Naive thymus-derived CD8-positive, alpha-beta T cell (primary cell): Measurements from ENCODE around the gene PTPRM. TPM values are rescaled to one million over a fixed set of nuclear protein-coding genes. Genes with fewer than 3 reads are reported as not detected.

Experiments
- ATAC-seq, 2 donors: fragments of 150-1000 bp; cut with Tn5 transposase in 1 of 2; sonication (Bioruptor Pico), chemical (Tn5 transposase) in 1 of 2; 1 replicate in 1 of 2; 2 replicates in 1 of 2; pipeline ENCODE4 v1.10.0; 2021; ENCODE audit warnings: mild to moderate bottlenecking in 2 of 2, moderate library complexity in 2 of 2
- POLR2A ChIA-PET: fragments of 350-600 bp; sonication (Branson Sonifier 250); formaldehyde crosslinking; loops from one replicate; lab custom pipeline; 2021; ENCODE audit warnings: antibody characterized with exemption; lab: Charles Lee
- DNase-seq, 10 donors: peaks; one replicate each; pipeline versions ENCODE4 v3.0.0 to v3.0.0-alpha.2; 2020 to 2022
- H3K27ac Mint-ChIP-seq, 10 donors: one replicate each; pipeline ENCODE4 v1.8.0; 2020 to 2022; ENCODE audit warnings: mild to moderate bottlenecking in 10 of 10, mixed read lengths in 10 of 10, moderate library complexity in 4 of 10, inconsistent platforms in 1 of 10
- H3K27me3 Mint-ChIP-seq, 5 donors: one replicate each; pipeline ENCODE4 v1.8.0; 2021 to 2022; ENCODE audit warnings: mixed read lengths in 5 of 5
- H3K36me3 Mint-ChIP-seq, 3 donors: one replicate each; pipeline ENCODE4 v1.8.0; 2020 to 2022; ENCODE audit warnings: mixed read lengths in 3 of 3, mild to moderate bottlenecking in 2 of 3, inconsistent platforms in 1 of 3
- H3K4me1 Mint-ChIP-seq, 4 donors: one replicate each; pipeline ENCODE4 v1.8.0; 2021 to 2022; ENCODE audit warnings: mixed read lengths in 4 of 4
- H3K4me3 Mint-ChIP-seq, 10 donors: one replicate each; pipeline ENCODE4 v1.8.0; 2020 to 2022; ENCODE audit warnings: mild to moderate bottlenecking in 10 of 10, mixed read lengths in 10 of 10, moderate library complexity in 6 of 10, inconsistent platforms in 1 of 10
- H3K9me3 Mint-ChIP-seq, 9 donors: one replicate each; pipeline ENCODE4 v1.8.0; 2020 to 2022; ENCODE audit warnings: mixed read lengths in 9 of 9, mild to moderate bottlenecking in 3 of 9, inconsistent platforms in 1 of 9, moderate library complexity in 1 of 9
- polyA plus RNA-seq, 3 donors: library from polyadenylated mRNA; unstranded; fragments of 300-500 nt; fragmentation: Illumina TruSeq; gene quantifications; one replicate each; pipeline ENCODE4 v1.2.3, GENCODE V29; 2021
- total RNA-seq, 8 experiments: library from RNA in 2 of 8; stranded (reverse) in 2 of 8; gene quantifications; one replicate each; pipeline ENCODE4 v1.2.3 and lab custom pipeline; 2021 to 2026

The PTPRM gene
- total and polyA plus RNA-seq, 5 experiments from 2014 or later, result 0.28 to 12.1 (median 0.52) TPM

GRCh38 chr18:7720395-7720794, 153.3 kb downstream of the PTPRM start:
- POLR2A ChIA-PET, result no interaction called here
- H3K27ac Mint-ChIP-seq, result no peak overlapping the region
- H3K4me3 Mint-ChIP-seq, result no peak overlapping the region
- ATAC-seq, result no peak
- no peaks in the 10 kb centered on the region for H3K36me3 Mint-ChIP-seq
- no peaks in the 10 kb centered on the region for H3K27me3 Mint-ChIP-seq
- no peak for DNase-seq
- peaks cover 0 to 9% (median 3%) of the 10 kb centered on the region in 9 donors for H3K9me3 Mint-ChIP-seq
- no peaks in the 10 kb centered on the region for H3K4me1 Mint-ChIP-seq

DNA sequence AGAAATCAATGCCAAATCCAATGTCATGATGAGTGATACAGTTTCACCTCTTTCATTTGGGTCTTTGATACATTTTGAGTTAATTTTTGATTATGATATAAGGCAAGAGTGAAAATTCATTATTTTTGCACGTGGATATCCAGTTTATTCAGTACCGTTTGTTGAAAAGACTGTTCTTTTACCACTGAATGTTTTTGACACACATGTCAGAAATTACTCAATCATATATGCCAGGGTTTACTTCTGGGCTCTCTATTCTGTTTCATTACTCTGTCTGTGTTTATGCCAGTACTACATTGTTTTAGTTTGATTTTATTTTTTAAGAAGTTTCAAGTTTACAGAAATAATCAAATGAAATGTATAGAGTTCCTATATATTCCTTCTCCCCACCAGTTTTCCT, 154.4 kb downstream of the PTPRM start:
- POLR2A ChIA-PET, result no interaction called here
- no peak for ATAC-seq
- Mint-ChIP-seq H3K4me1 (no peaks in the 10 kb centered on the region), H3K4me3 (no peak overlapping the region), H3K27me3 (no peaks in the 10 kb centered on the region), H3K9me3 (peaks cover 0 to 9% (median 3%) of the 10 kb centered on the region in 9 donors), H3K36me3 (no peaks in the 10 kb centered on the region), H3K27ac (no peak overlapping the region)
- DNase-seq, result no peak

GRCh38 chr18:7722955-7723354, 155.8 kb downstream of the PTPRM start:
- no peak for DNase-seq
- H3K4me1 Mint-ChIP-seq, result no peaks in the 10 kb centered on the region
- H3K27ac Mint-ChIP-seq, result no peak overlapping the region
- ATAC-seq, result no peak
- H3K4me3 Mint-ChIP-seq, result no peak overlapping the region
- H3K36me3 Mint-ChIP-seq, result no peaks in the 10 kb centered on the region
- POLR2A ChIA-PET, result no interaction called here
- peaks cover 0 to 9% (median 3%) of the 10 kb centered on the region in 9 donors for H3K9me3 Mint-ChIP-seq
- no peaks in the 10 kb centered on the region for H3K27me3 Mint-ChIP-seq

GRCh38 chr18:7723558-7723957, 156.4 kb downstream of the PTPRM start:
- Mint-ChIP-seq H3K27me3 (no peaks in the 10 kb centered on the region), H3K4me1 (no peaks in the 10 kb centered on the region), H3K27ac (no peak overlapping the region), H3K9me3 (peaks cover 0 to 9% (median 0%) of the 10 kb centered on the region in 9 donors), H3K36me3 (no peaks in the 10 kb centered on the region), H3K4me3 (no peak overlapping the region)
- DNase-seq (no peak), ATAC-seq (no peak)
- POLR2A ChIA-PET, result no interaction called here

DNA sequence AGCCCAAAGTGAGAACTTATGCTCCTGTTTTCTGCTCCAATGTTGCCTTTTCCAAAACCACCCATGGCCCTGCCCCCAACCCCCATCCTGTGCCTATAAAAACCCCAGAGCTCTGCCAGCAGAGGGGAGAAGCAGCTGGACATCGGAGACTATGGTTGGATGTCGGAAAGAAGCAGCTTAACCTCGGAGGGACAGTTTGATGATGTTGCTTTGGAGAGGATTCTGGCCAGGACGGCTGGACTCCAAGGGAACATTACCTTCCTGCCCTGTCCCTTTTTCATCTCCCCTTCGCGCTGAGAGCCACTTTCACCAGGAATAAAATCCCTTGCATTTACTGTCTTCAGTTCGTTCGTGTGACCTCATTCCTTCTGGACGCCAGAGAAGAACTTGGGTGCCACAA, 158.4 kb downstream of the PTPRM start:
- Mint-ChIP-seq H3K27ac (no peak overlapping the region), H3K9me3 (peaks cover 0 to 9% (median 0%) of the 10 kb centered on the region in 9 donors), H3K4me1 (no peaks in the 10 kb centered on the region), H3K27me3 (no peaks in the 10 kb centered on the region), H3K36me3 (no peaks in the 10 kb centered on the region), H3K4me3 (no peak overlapping the region)
- ATAC-seq (no peak), DNase-seq (no peak)
- POLR2A ChIA-PET, result no interaction called here

DNA sequence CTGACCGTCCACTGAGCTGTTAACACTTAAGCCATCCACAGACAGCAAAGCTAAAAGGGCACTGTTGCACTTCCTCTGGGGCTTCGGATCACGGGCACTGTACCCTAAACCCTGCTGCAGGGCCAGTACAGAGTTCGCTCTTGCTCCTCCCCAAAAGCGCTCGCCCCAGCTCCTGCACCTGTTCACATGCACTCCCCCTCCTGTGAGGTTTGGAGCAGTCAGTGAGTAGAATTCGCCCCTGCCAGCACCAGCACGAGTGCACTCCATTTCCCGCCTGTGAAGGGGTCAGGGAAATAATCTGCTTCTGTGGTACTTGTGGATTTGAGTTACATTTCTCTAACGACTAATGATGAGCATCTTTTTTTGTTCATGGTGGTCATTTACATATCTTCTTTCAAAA, 158.8 kb downstream of the PTPRM start:
- no peak for ATAC-seq
- no peaks in the 10 kb centered on the region for H3K36me3 Mint-ChIP-seq
- POLR2A ChIA-PET, result no interaction called here

GRCh38 chr18:7726522-7726921, 159.4 kb downstream of the PTPRM start:
- DNase-seq (no peak), ATAC-seq (no peak)
- no peak overlapping the region for H3K27ac Mint-ChIP-seq
- no peak overlapping the region for H3K4me3 Mint-ChIP-seq
- no peaks in the 10 kb centered on the region for H3K36me3 Mint-ChIP-seq
- peaks cover 0 to 9% (median 0%) of the 10 kb centered on the region in 9 donors for H3K9me3 Mint-ChIP-seq
- H3K27me3 Mint-ChIP-seq, result no peaks in the 10 kb centered on the region
- POLR2A ChIA-PET, result no interaction called here
- H3K4me1 Mint-ChIP-seq, result no peaks in the 10 kb centered on the region

More for the DNA sequence above, 158.8 kb downstream of the PTPRM start:
- no peak overlapping the region for H3K27ac Mint-ChIP-seq
- DNase-seq, result no peak
- no peak overlapping the region for H3K4me3 Mint-ChIP-seq
- no peaks in the 10 kb centered on the region for H3K27me3 Mint-ChIP-seq
- peaks cover 0 to 9% (median 0%) of the 10 kb centered on the region in 9 donors for H3K9me3 Mint-ChIP-seq
- H3K4me1 Mint-ChIP-seq, result no peaks in the 10 kb centered on the region

DNA sequence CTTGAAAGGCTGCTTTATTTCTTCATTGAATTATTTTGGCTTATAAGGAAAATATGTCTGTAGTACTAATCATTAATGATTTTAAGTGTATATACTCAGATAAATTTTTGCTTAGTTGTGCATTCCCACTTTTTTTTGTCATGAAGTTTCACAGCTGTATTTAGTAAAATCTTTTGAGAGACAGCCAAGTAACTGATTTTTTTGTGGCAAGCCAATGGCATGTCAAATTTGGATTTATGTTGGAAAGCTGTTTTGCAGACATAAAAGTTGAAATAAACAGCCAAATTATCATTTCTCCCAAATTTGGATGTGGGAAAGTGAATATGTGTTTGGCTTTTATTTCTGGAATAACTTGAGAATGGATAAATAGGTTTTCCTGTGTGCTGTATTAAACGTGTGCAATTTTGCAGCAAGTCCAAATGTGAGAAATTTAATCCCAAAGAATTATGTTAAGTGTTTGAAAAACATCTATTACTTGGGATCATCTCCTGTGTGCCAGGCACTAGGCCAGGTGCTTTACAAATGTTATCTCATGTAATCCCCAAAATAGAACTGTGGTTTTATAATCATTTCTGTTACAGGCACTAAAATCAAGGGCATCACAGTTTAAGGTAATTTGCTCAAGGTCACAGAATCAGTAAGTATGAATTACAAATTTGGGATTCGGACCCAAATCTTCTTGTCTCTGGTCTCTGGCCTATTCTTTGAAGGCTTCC, 160.4 kb downstream of the PTPRM start:
- H3K9me3 Mint-ChIP-seq, result peaks cover 0 to 9% (median 0%) of the 10 kb centered on the region in 9 donors
- ATAC-seq, result no peak
- POLR2A ChIA-PET, result no interaction called here
- no peak overlapping the region for H3K4me3 Mint-ChIP-seq
- H3K4me1 Mint-ChIP-seq, result no peaks in the 10 kb centered on the region
- no peaks in the 10 kb centered on the region for H3K36me3 Mint-ChIP-seq
- DNase-seq, result no peak
- no peak overlapping the region for H3K27ac Mint-ChIP-seq
- H3K27me3 Mint-ChIP-seq, result no peaks in the 10 kb centered on the region

GRCh38 chr18:7728297-7728696, 161.2 kb downstream of the PTPRM start:
- ATAC-seq, result no peak
- no peaks in the 10 kb centered on the region for H3K4me1 Mint-ChIP-seq
- no peak overlapping the region for H3K27ac Mint-ChIP-seq
- DNase-seq, result no peak
- POLR2A ChIA-PET, result no interaction called here
- H3K9me3 Mint-ChIP-seq, result peaks cover 0 to 9% (median 0%) of the 10 kb centered on the region in 9 donors
- no peaks in the 10 kb centered on the region for H3K27me3 Mint-ChIP-seq
- no peaks in the 10 kb centered on the region for H3K36me3 Mint-ChIP-seq
- H3K4me3 Mint-ChIP-seq, result no peak overlapping the region

GRCh38 chr18:7729868-7730267, 162.8 kb downstream of the PTPRM start:
- DNase-seq (no peak), ATAC-seq (no peak)
- no peaks in the 10 kb centered on the region for H3K4me1 Mint-ChIP-seq
- no peak overlapping the region for H3K27ac Mint-ChIP-seq
- H3K27me3 Mint-ChIP-seq, result no peaks in the 10 kb centered on the region
- peaks cover 0 to 4% (median 0%) of the 10 kb centered on the region in 9 donors for H3K9me3 Mint-ChIP-seq
- no peaks in the 10 kb centered on the region for H3K36me3 Mint-ChIP-seq
- POLR2A ChIA-PET, result no interaction called here
- H3K4me3 Mint-ChIP-seq, result no peak overlapping the region

DNA sequence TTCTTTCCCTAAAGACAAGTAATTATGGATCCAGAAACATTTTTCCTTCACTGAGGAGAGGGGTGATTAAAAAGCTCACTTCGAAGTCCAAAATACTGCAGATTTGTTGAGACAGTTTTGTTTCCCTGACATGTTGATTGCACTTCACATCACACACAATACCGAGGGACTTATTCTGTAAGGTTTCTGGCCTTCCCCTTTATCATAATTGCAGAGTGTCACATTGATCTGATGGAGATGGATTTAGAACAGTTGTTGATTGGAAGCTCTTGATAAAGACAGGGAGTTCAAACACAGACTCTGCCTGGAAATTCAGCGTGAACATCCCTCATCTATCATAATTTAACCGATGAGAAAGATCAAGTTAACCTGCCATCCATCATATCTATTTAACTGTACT, 163.6 kb downstream of the PTPRM start:
- H3K27ac Mint-ChIP-seq, result no peak overlapping the region
- ATAC-seq (no peak), DNase-seq (no peak)
- POLR2A ChIA-PET, result no interaction called here
- H3K4me3 Mint-ChIP-seq, result no peak overlapping the region
- no peaks in the 10 kb centered on the region for H3K4me1 Mint-ChIP-seq
- H3K36me3 Mint-ChIP-seq, result no peaks in the 10 kb centered on the region
- no peaks in the 10 kb centered on the region for H3K27me3 Mint-ChIP-seq
- H3K9me3 Mint-ChIP-seq, result peaks cover 0 to 4% (median 0%) of the 10 kb centered on the region in 9 donors

GRCh38 chr18:7733642-7734041, 166.5 kb downstream of the PTPRM start:
- H3K36me3 Mint-ChIP-seq, result no peaks in the 10 kb centered on the region
- POLR2A ChIA-PET, result no interaction called here
- no peak overlapping the region for H3K27ac Mint-ChIP-seq
- no peaks in the 10 kb centered on the region for H3K4me1 Mint-ChIP-seq
- DNase-seq (no peak), ATAC-seq (no peak)
- H3K9me3 Mint-ChIP-seq, result peaks cover 0 to 4% (median 0%) of the 10 kb centered on the region in 9 donors
- H3K27me3 Mint-ChIP-seq, result no peaks in the 10 kb centered on the region
- H3K4me3 Mint-ChIP-seq, result no peak overlapping the region

- Mint-ChIP-seq H3K27me3 (no peaks in the 10 kb centered on the region), H3K4me3 (no peak overlapping the region), H3K9me3 (peaks cover 0 to 3% (median 0%) of the 10 kb centered on the region in 9 donors), H3K4me1 (no peaks in the 10 kb centered on the region), H3K27ac (no peak overlapping the region), H3K36me3 (no peaks in the 10 kb centered on the region)
- POLR2A ChIA-PET, result no interaction called here
- no peak for DNase-seq
- ATAC-seq, result no peak
These were observed 168.1 kb downstream of the PTPRM start for GRCh38 chr18:7735196-7735595.

DNA sequence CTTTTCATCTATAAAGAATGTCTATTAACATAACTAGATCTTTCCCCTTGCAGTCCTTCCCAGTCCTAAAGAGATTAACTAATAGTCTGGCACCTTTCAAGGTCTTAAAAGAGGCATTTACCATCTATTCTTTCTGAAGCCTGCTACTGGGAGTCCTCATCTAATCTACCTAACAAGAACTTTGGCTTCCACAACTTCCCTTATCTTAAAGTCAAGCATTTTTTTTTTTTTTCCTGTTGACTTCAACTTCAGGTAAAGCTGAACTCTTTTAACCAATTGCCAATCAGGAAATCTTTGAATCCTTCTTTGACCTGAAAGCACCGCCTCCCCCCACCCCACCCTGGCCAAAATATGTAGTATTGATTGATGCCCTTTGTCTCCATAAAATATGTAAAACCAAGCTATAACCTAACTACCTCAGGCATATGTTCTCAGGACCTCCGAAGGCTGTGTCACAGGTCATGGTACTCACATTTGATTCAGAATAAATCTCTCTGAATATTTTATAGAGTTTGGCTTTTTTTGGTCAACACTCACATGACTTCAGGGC, 168.6 kb downstream of the PTPRM start:
- H3K9me3 Mint-ChIP-seq, result peaks cover 0 to 3% (median 0%) of the 10 kb centered on the region in 9 donors
- POLR2A ChIA-PET, result no interaction called here

More for the DNA sequence above, 168.6 kb downstream of the PTPRM start:
- H3K27me3 Mint-ChIP-seq, result no peaks in the 10 kb centered on the region
- no peak overlapping the region for H3K27ac Mint-ChIP-seq
- H3K36me3 Mint-ChIP-seq, result no peaks in the 10 kb centered on the region
- DNase-seq (no peak), ATAC-seq (no peak)
- H3K4me3 Mint-ChIP-seq, result no peak overlapping the region
- no peaks in the 10 kb centered on the region for H3K4me1 Mint-ChIP-seq
